ENCODE results near the gene MAP3K19.

The MAP3K19 gene

DNA sequence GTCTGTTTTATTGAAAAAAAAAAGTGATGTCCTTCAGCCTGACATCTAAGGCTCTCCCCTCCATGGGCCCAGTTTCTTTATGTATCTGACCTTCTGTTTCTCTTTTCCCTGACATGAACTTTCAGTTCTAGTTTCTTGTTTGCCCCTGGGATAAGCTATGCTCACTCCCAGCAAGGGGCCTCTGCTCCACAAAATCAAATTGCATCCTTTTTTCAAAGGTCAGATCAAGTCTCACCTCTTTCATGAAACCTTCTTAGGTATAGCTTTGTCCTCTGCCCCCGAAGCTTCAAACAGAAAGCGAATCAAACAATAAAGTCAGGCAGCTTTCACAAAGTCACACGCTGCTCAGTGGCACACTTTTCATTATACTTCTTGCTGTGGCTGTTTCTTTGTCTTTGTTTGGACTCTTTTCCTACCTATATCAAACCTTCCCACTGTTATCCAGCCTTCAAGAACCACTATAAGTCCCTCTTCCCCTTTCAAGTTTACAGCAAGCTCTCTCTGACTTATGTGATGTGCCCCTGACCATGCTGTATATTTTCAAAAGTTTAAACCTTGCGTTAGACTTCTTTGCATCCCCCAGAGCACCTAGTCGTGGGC lies 23.3 kb downstream of the MAP3K19 start:
- Histone ChIP-seq H3K36me3 (ENCODE audit: control insufficient read depth, insufficient read depth, low read length) (no peaks in the 10 kb centered on the region), H3K27me3 (ENCODE audit: control insufficient read depth, insufficient read depth, low read length, poor library complexity, severe bottlenecking) (no peaks in the 10 kb centered on the region), H3K4me3 (ENCODE audit: insufficient read depth, low read depth, low read length) (no peak overlapping the region), H3K9me3 (ENCODE audit: control insufficient read depth, low read length) (peaks cover 2% of the 10 kb centered on the region), H3K27ac (ENCODE audit: insufficient read depth, low read depth, low read length, poor library complexity, severe bottlenecking) (no peak overlapping the region), H3K4me1 (ENCODE audit: control insufficient read depth, insufficient read depth, low read length) (no peaks in the 10 kb centered on the region)
- WGBS, 2 experiments = 91 to 92% methylated on average over 5 of the region's 5 CpGs

DNA sequence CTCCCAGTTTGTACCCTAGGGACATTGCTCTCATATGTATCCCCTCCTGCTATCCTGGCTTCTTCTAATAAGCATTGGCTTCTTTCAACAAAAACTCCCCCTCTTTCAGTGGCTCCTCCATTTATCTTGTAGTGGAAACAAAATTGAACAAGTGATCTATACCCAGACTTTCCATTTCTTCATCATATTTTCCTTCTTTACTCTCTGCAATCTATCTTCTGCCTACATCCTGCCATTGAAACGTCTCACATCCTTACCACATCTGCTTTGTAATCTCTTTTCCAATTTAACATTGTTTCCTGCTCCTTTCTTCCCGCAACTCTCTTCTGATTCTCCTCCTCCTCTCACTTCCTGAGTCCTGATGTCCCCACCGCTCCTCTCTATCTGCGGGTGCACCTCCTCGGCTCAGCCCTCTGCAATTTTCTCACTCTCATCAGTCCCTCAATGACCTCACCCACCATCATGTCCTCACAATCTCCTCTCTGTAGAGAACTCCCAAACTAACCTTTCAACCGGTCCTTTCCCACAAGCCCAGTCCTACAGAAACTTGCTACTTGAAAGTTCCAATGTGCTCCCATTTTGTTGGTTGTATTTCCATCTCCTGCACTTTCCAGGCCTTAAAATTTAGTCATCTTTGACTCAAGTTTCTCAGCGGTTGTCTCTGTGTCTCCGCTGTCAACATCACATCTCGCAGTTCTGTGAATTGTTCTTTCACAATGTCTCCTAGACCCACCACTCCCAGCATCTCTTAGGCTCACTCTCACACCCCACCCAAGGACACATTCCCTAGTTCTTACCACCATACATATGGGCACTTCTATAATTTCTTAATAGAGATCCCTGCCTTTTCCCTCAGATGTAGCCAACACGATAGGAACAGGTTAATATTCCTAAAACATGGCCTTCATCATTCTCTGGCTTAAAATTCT lies 24.0 kb downstream of the MAP3K19 start:
- Histone ChIP-seq H3K27ac (ENCODE audit: insufficient read depth, low read depth, low read length, poor library complexity, severe bottlenecking) (no peak overlapping the region), H3K4me1 (ENCODE audit: control insufficient read depth, insufficient read depth, low read length) (no peaks in the 10 kb centered on the region), H3K27me3 (ENCODE audit: control insufficient read depth, insufficient read depth, low read length, poor library complexity, severe bottlenecking) (no peaks in the 10 kb centered on the region), H3K9me3 (ENCODE audit: control insufficient read depth, low read length) (peaks cover 2% of the 10 kb centered on the region), H3K4me3 (ENCODE audit: insufficient read depth, low read depth, low read length) (no peak overlapping the region), H3K36me3 (ENCODE audit: control insufficient read depth, insufficient read depth, low read length) (no peaks in the 10 kb centered on the region)
- 93 to 94% methylated on average over 10 of the region's 10 CpGs for WGBS, 2 experiments

GRCh38 chr2:135021618-135022017 lies 25.6 kb downstream of the MAP3K19 start:
- peaks cover 2% of the 10 kb centered on the region for H3K9me3 ChIP-seq (ENCODE audit: control insufficient read depth, low read length)
- WGBS, 2 experiments = 93 to 97% methylated on average over 1 of the region's 1 CpG
- H3K4me1 ChIP-seq (ENCODE audit: control insufficient read depth, insufficient read depth, low read length) = no peaks in the 10 kb centered on the region

GRCh38 chr2:135011633-135012032 lies 35.6 kb downstream of the MAP3K19 start:
- Histone ChIP-seq H3K9me3 (ENCODE audit: control insufficient read depth, low read length) (peaks cover 2% of the 10 kb centered on the region), H3K36me3 (ENCODE audit: control insufficient read depth, insufficient read depth, low read length) (no peaks in the 10 kb centered on the region), H3K27me3 (ENCODE audit: control insufficient read depth, insufficient read depth, low read length, poor library complexity, severe bottlenecking) (no peaks in the 10 kb centered on the region)

More at GRCh38 chr2:135021618-135022017, 25.6 kb downstream of the MAP3K19 start:
- Histone ChIP-seq H3K27me3 (ENCODE audit: control insufficient read depth, insufficient read depth, low read length, poor library complexity, severe bottlenecking) (no peaks in the 10 kb centered on the region), H3K4me3 (ENCODE audit: insufficient read depth, low read depth, low read length) (no peak overlapping the region), H3K27ac (ENCODE audit: insufficient read depth, low read depth, low read length, poor library complexity, severe bottlenecking) (no peak overlapping the region), H3K36me3 (ENCODE audit: control insufficient read depth, insufficient read depth, low read length) (no peaks in the 10 kb centered on the region)

DNA sequence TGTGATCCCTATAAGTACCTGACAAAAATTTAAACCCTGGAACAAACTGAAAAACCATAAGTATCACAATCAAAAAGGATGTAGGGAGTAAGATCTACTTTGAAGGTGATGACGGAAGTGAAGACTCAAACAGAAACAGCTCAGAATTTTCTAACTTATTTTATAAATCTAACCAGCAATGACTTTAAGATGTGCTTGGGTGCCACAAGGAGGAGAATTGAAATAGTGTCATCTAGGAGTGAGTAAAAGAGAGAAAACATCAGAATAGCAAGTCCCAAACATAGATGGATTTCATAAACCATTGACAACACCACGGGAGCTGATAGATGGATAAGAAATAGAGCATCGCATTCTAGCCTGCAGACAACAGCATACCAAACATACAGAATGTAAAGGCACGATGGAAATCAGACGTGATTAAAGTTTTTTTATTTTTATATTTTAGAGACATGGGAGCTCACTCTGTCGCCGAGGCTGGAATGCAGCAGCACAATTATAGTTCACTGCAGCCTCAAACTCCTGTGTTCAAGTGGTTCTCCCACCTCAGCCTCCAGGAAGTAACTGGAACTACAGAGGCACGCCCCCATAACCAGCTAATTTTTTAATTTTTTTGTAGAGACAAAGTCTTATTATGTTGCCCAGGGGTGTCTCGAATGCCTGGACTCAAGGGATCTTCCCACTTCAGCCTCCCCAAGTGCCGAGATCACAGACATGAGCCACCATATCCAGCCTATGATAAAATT lies 36.9 kb downstream of the MAP3K19 start:
- H3K9me3 ChIP-seq (ENCODE audit: control insufficient read depth, low read length) = no peaks in the 10 kb centered on the region
- WGBS, 2 experiments = 91 to 93% methylated on average over 9 to 10 of the region's 10 CpGs
- no peaks in the 10 kb centered on the region for H3K4me1 ChIP-seq (ENCODE audit: control insufficient read depth, insufficient read depth, low read length)
- no peak overlapping the region for H3K4me3 ChIP-seq (ENCODE audit: insufficient read depth, low read depth, low read length)
- no peak overlapping the region for H3K27ac ChIP-seq (ENCODE audit: insufficient read depth, low read depth, low read length, poor library complexity, severe bottlenecking)
- H3K36me3 ChIP-seq (ENCODE audit: control insufficient read depth, insufficient read depth, low read length) = no peaks in the 10 kb centered on the region
- H3K27me3 ChIP-seq (ENCODE audit: control insufficient read depth, insufficient read depth, low read length, poor library complexity, severe bottlenecking) = no peaks in the 10 kb centered on the region

More at GRCh38 chr2:135011633-135012032, 35.6 kb downstream of the MAP3K19 start:
- Histone ChIP-seq H3K27ac (ENCODE audit: insufficient read depth, low read depth, low read length, poor library complexity, severe bottlenecking) (no peak overlapping the region), H3K4me1 (ENCODE audit: control insufficient read depth, insufficient read depth, low read length) (no peaks in the 10 kb centered on the region), H3K4me3 (ENCODE audit: insufficient read depth, low read depth, low read length) (no peak overlapping the region)

DNA sequence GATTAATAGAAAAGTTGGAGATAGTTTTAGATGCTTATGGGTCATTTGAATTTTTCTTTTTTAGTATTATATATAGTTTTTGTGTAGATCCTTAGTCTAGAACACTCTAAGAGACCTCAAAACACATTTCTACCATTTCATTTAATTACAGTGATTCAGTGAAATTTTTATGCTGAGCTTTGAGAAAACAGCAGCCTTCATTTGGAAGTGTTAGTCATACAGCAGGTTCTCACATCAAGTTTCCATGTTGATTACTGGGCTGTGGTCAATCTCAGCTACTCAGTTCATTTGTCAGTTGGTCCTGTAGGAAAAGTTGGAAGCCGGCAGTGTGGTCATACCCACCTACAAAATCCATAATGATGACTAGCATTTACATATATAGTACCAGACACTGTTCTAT lies 37.9 kb downstream of the MAP3K19 start:
- Histone ChIP-seq H3K36me3 (ENCODE audit: control insufficient read depth, insufficient read depth, low read length) (no peaks in the 10 kb centered on the region), H3K4me1 (ENCODE audit: control insufficient read depth, insufficient read depth, low read length) (no peaks in the 10 kb centered on the region), H3K27ac (ENCODE audit: insufficient read depth, low read depth, low read length, poor library complexity, severe bottlenecking) (no peak overlapping the region), H3K9me3 (ENCODE audit: control insufficient read depth, low read length) (no peaks in the 10 kb centered on the region), H3K4me3 (ENCODE audit: insufficient read depth, low read depth, low read length) (no peak overlapping the region), H3K27me3 (ENCODE audit: control insufficient read depth, insufficient read depth, low read length, poor library complexity, severe bottlenecking) (no peaks in the 10 kb centered on the region)
- 91 to 100% methylated on average over 1 of the region's 1 CpG for WGBS, 2 experiments

- Histone ChIP-seq H3K4me3 (ENCODE audit: insufficient read depth, low read depth, low read length) (no peak overlapping the region), H3K27me3 (ENCODE audit: control insufficient read depth, insufficient read depth, low read length, poor library complexity, severe bottlenecking) (no peaks in the 10 kb centered on the region)
- WGBS, 2 experiments = 43 to 49% methylated on average over 3 of the region's 3 CpGs
Measured at GRCh38 chr2:135005753-135006152, 41.5 kb downstream of the MAP3K19 start.

GRCh38 chr2:135004005-135004746 lies 43.1 kb downstream of the MAP3K19 start:
- Histone ChIP-seq H3K4me3 (ENCODE audit: insufficient read depth, low read depth, low read length) (no peak overlapping the region), H3K27me3 (ENCODE audit: control insufficient read depth, insufficient read depth, low read length, poor library complexity, severe bottlenecking) (no peaks in the 10 kb centered on the region), H3K4me1 (ENCODE audit: control insufficient read depth, insufficient read depth, low read length) (no peaks in the 10 kb centered on the region), H3K27ac (ENCODE audit: insufficient read depth, low read depth, low read length, poor library complexity, severe bottlenecking) (no peak overlapping the region), H3K9me3 (ENCODE audit: control insufficient read depth, low read length) (no peaks in the 10 kb centered on the region), H3K36me3 (ENCODE audit: control insufficient read depth, insufficient read depth, low read length) (no peaks in the 10 kb centered on the region)
- 21 to 24% methylated on average over 17 of the region's 17 CpGs for WGBS, 2 experiments

More at GRCh38 chr2:135005753-135006152, 41.5 kb downstream of the MAP3K19 start:
- H3K36me3 ChIP-seq (ENCODE audit: control insufficient read depth, insufficient read depth, low read length) = no peaks in the 10 kb centered on the region
- H3K4me1 ChIP-seq (ENCODE audit: control insufficient read depth, insufficient read depth, low read length) = no peaks in the 10 kb centered on the region
- H3K9me3 ChIP-seq (ENCODE audit: control insufficient read depth, low read length) = no peaks in the 10 kb centered on the region
- H3K27ac ChIP-seq (ENCODE audit: insufficient read depth, low read depth, low read length, poor library complexity, severe bottlenecking) = no peak overlapping the region

GRCh38 chr2:135002836-135003235 lies 44.4 kb downstream of the MAP3K19 start:
- no peak overlapping the region for H3K27ac ChIP-seq (ENCODE audit: insufficient read depth, low read depth, low read length, poor library complexity, severe bottlenecking)
- no peaks in the 10 kb centered on the region for H3K4me1 ChIP-seq (ENCODE audit: control insufficient read depth, insufficient read depth, low read length)
- 89 to 90% methylated on average over 4 of the region's 4 CpGs for WGBS, 2 experiments
- H3K9me3 ChIP-seq (ENCODE audit: control insufficient read depth, low read length) = no peaks in the 10 kb centered on the region
- H3K36me3 ChIP-seq (ENCODE audit: control insufficient read depth, insufficient read depth, low read length) = no peaks in the 10 kb centered on the region
- H3K27me3 ChIP-seq (ENCODE audit: control insufficient read depth, insufficient read depth, low read length, poor library complexity, severe bottlenecking) = no peaks in the 10 kb centered on the region
- no peak overlapping the region for H3K4me3 ChIP-seq (ENCODE audit: insufficient read depth, low read depth, low read length)
